Embryonic facial prominence (tissue), 1 donor: ENCODE data around the gene USP40.
"Not testable (repeated sequence)": the region's sequence is repeated elsewhere in the genome, so short reads cannot be mapped to it uniquely, and the experiment has no call there.

Experiments used
- DNase-seq: peaks from one replicate; pipeline ENCODE4 v3.0.0-alpha.2; 2016; ENCODE audit errors: extremely low spot score

USP40 gene, protein sequence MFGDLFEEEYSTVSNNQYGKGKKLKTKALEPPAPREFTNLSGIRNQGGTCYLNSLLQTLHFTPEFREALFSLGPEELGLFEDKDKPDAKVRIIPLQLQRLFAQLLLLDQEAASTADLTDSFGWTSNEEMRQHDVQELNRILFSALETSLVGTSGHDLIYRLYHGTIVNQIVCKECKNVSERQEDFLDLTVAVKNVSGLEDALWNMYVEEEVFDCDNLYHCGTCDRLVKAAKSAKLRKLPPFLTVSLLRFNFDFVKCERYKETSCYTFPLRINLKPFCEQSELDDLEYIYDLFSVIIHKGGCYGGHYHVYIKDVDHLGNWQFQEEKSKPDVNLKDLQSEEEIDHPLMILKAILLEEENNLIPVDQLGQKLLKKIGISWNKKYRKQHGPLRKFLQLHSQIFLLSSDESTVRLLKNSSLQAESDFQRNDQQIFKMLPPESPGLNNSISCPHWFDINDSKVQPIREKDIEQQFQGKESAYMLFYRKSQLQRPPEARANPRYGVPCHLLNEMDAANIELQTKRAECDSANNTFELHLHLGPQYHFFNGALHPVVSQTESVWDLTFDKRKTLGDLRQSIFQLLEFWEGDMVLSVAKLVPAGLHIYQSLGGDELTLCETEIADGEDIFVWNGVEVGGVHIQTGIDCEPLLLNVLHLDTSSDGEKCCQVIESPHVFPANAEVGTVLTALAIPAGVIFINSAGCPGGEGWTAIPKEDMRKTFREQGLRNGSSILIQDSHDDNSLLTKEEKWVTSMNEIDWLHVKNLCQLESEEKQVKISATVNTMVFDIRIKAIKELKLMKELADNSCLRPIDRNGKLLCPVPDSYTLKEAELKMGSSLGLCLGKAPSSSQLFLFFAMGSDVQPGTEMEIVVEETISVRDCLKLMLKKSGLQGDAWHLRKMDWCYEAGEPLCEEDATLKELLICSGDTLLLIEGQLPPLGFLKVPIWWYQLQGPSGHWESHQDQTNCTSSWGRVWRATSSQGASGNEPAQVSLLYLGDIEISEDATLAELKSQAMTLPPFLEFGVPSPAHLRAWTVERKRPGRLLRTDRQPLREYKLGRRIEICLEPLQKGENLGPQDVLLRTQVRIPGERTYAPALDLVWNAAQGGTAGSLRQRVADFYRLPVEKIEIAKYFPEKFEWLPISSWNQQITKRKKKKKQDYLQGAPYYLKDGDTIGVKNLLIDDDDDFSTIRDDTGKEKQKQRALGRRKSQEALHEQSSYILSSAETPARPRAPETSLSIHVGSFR

DNA sequence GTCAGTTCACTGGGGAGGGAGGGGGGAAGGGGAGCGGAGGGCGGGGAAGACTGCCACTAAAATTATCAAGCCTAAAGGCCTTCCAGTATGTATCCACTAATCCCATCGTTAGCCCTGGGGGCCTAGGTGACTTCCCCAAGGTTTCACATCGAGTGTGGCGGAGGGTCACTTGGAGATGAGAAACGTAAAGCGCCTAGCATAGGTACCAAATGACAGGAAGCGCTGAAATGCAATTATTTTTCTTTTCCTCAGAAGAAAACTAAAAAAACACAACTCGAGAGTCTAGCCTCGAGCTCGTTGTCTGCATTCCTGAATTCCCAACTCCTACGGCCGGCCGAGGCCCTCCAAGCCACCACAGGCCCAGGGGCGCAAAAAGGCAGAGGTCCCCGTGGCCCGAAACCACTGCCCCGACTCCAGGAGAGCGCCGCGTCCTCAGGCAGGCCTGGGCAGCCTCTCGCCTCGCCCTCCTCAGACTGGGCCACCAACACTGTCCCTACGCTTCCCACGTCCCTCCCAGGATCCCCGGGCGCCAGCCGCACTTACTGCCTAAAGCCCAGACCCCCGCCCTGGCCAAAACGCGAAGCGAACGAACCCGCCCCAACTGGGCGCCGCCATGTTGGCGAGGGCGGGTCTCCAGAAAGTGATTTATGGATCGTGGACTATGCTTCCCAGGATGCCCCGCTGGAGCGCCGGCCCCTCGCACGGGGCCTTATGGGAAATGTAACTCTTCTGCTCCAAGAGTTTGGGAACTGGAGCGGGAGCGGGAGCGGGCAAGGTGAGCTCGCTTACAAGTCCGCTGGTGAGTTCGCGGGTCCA is at the start of gene USP40:
Gene USP40 (minus strand): TSS at position 642 of the 816 bp plus-strand sequence. CDS start 1,228 bp downstream, outside the sequence.
- peak; percentile 90 for DNase-seq

DNA sequence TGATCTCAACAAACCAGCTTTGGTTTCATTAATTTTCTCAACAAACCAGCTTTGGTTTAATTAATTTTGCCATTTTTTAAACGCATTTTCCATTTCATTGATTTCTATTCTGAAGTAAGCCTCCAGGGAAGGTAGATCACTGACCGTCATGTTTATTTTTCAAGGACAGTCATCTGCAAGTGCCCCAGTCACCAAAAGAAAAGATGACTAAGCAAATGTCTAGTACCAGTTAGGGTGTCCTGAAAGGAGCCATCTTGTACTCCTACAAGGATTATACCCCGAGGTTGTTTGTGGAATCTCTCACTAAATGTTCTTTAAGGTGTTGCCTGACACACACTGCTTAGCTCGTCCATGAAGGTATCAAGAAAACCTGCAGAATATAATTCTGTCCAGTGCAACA is 44.7 kb upstream of the USP40 start:
- DNase-seq = no peak

DNA sequence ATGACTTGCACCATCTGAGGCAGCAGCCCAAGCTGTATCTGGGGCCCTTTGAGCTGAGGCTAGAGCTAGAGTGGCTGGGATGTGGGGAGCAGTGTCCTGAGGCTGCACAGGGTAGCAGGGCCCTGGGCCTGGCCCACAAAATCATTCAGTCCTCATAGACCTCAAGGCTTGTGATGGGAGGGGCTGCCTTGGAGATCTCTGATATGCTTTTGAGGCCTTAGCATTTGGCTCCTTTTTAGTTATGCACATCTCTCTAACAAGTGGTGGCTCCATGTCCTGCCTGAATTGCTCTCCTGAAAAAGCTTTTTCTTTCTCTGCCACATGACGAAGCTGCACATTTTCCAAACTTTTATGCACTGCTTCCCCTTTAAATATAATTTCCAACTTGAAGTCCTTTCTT is 39.1 kb upstream of the USP40 start:
- no peak for DNase-seq

DNA sequence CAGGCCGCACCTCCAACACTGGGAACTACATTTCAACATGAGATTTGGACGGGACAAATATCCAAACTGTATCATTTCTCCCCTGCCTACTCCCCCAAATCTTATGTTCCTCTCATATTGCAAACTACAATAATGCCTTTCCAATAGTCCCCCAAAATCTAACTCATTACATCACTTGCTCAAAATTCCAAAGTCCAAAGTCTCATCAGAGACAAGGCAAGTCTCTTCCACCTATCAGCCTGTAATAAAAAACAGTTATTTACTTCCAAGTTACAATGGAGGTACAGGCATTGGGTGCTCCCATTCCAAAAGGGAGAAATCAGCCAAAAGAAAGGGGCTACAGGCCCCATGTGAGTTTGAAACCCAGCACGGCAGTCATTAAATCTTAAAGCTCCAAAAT is 38.2 kb upstream of the USP40 start:
- DNase-seq = no peak

DNA sequence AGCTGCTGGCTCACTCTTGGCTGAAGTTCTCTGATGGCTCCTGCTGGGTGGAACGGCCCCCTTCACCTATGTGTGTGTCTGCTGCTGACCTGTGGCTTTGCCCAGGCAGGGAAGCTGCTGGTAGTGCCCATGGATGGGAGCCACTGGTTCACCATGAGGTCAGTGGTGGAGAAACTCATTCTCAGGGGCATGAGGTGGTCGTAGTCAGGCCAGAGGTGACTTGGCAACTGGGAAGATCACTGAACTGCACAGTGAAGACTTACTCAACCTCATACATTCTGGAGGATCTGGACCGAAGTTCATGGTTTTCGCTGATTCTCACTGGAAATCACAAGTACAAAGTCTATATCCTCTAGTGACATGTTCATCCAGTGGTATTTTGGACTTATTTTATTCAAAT is 36.9 kb upstream of the USP40 start:
- no peak for DNase-seq

DNA sequence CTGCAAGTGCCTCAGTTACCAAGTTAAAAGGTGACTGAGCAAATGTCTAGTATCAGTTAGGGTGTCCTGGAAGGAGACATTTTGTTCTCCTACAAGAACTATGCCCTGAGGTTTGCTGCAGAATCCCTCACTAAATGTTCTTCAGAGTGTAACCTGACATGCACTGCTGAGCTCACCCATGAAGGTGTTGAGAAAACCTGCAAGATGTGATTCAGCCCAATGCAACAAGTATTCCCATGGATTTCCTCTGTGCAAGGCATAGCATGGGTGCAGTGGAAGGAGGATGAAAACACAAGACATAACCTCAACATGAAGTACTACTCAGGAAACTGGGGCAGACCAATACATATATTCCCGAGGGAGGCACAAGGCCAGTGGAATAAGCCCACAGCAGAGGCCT is 35.5 kb upstream of the USP40 start:
- no peak for DNase-seq

DNA sequence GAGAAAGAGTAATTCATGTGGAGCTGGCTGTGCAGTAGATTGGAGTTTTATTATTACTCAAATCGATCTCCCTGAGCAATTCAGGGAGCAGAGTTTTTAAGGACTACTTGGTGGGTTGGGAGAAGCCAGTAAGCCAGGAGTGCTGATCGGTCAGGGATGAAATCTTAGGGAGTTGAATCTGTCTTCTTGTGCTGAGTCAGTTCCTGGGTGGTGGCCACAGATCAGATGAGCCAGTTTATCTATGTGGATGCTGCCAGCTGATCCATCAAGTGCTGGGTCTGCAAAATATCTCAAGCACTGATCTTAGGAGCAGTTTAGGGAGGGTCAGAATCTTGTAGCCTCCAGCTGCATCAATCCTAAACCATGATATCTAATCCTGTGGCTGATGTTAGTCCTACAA is 33.8 kb upstream of the USP40 start:
- no peak for DNase-seq

DNA sequence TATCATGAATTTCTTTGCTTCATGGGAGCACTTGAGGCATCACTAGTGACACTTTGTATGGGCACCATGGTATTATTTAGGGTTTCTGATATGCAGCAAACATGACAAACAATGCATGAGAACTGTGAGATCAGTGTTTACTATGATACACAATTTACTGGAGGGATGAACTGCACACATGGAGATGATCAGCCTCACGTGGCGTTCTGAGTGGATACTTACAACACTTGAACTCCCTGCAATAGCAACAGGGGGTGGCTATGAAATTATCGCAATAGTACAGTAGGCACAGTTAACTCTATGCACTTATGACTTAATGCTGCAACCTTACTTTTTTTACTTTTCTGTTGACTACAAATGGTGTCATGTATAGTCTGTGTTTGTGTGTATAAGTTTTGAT is 32.4 kb upstream of the USP40 start:
- no peak for DNase-seq

DNA sequence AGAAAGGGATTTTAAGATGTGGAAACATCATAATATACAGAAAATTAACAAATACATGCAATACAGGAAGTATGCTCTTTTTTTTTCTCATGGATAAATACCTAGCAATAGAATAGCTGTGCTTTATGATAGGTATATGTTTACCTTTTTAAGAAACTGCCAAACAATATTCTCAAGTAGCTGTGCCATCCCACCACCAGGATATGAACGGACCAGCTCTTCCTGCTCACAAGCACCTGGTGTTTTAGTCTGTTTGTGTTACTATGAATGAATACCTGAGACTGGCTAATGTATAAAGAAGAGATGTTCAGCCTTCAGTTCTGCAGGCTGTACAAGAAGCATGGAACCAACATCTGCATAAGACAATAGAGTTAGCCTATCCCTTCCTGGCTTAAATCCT is 30.9 kb upstream of the USP40 start:
- no peak for DNase-seq

DNA sequence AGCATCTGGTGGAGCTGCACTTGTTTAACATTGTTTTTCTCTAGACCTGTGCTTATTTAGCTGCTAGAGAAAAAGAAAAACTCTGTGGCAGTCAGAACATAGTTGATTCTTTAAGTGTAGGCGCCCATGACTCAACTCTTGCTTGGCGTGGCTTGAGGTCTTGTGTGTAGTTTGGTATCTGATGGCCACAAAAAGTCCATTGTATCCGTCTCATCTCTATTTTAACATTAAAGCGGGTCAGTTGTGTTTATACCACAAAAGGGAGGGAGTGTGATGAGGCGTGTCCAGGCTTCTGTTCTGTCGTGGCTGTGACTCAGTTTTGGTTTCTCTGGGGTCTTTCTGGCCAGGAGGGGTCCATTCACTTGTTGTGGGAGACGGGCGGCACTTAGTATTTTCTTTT is 26.6 kb upstream of the USP40 start:
- DNase-seq = no peak

DNA sequence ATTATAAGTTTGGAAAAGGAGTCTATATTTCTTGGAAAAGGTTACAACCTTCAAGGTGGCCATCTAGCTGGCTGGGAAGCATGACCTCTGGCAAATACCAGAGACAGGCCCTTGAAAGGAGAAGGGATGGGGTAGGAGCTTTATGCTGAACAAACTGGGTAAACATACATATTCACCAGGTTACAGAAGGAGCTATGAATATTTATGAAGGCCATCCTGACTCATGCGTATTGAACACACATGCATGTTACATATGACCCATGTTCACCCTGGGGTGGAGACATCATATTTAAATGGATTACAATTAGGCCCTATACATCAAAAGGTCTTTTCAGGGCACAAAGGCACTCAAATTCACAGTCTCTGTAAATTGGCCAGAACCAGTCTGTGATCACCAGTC is 26.1 kb upstream of the USP40 start:
- not testable (repeated sequence) for DNase-seq

DNA sequence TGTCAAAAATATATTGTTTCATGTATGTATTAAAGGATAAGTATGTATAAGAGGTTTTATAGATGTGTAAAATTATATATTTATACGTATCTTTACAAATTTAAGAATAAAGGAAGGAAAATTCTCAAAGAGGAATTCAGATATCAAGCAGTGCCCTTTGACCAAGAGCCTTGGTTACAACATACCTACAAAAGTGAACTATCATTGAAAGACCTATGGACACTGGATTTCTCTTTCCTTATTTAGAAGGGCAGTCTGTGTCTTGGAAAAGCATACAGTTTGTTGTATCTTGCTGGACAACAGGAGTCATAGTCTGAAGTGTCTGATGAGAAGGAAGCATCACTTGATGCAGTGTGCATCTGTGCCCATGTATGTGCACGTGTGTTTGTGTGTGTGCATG is 21.8 kb upstream of the USP40 start:
- DNase-seq = no peak

DNA sequence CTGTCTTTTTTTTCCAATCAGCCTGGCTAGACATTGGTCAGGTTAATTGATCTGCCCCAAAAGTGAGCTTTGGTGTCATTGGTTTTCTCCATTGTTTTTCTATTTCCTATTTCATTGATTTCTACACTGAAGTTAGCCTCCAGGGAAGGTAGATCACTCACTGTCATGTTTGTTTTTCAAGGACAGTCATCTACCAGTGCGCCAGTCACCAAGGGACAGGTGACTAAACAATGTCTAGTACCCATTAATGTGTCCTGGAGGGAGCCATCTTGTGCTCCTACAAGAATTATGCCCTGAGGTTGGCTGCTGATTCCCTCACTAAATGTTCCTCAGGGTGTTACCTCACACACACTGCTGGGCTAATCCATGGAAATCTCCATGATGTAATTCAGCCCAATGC is 17.6 kb upstream of the USP40 start:
- DNase-seq = no peak

DNA sequence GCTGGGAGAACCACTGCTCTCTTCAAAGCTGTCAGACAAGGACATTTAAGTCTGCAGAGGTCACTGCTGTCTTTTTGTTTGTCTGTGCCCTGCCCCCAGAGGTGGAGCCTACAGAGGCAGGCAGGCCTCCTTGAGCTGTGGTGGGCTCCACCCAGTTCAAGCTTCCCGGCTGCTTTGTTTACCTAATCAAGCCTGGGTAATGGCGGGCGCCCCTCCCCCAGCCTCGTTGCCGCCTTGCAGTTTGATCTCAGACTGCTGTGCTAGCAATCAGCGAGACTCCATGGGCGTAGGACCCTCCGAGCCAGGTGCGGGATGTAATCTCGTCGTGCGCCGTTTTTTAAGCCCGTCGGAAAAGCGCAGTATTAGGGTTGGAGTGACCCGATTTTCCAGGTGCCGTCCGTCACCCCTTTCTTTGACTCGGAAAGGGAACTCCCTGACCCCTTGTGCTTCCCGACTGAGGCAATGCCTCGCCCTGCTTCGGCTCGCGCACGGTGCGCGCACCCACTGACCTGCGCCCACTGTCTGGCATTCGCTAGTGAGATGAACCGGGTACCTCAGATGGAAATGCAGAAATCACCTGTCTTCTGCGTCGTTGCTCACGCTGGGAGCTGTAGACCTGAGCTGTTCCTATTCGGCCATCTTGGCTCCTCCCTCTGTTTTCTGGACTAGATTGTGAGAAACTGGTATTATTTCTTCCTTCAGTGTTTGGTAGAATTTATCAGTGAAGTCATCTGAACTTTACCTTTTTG is 16.8 kb upstream of the USP40 start:
- DNase-seq = not testable (repeated sequence)

DNA sequence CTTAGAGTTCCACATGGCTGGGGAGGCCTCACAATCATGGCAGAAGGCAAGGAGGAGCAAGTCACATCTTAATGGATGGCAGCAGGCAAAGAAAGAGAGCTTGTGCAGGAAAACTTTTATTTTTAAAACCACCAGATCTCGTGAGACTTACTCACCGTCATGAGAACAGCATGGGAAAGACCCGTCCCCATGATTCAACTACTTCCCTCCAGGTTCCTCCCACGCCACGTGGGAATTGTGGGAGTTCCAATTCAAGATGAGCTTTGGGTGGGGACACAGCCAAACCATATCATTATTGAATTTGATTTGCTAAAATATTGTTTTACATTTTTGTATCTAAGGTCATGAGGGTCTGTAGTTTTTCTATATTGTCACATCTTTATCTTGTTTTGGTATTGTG is 10.8 kb upstream of the USP40 start:
- DNase-seq = not testable (repeated sequence)

DNA sequence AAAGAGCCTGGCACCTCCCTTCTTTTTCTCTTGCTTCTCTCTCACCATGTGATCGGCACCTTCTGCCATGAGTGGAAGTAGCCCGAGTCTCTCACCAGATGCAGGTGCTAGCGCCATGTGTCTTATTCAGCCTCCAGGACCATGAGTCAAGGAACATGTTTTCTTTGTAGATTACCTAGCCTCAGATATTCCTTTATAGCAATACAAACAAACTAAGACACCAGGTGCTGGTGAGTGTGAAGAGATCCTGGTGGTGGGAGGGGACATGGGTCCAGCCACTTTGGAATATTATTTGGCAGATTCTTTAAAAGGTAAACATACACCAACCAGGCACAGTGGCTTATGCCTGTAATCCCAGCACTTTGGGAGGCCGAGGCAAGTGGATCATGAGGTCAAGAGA is 5.9 kb upstream of the USP40 start:
- no peak for DNase-seq

DNA sequence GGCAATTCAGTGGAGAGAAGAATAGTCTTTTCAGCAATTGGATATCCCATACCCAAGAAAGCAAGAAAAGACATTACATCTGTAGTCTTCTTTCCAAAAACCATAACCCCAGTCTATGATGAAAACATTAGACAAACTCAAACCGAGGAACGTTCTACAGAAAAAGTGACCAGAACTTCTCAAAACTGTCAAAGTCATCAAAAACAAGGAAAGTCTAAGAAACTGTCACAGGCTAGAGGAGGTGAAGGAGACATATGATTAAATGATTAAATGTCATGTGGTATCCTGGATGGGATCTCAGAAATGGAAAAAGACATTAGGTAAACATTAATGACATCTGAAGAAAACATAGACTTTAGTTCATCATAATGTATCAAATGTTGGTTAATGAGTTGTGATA is 4.9 kb upstream of the USP40 start:
- no peak for DNase-seq

DNA sequence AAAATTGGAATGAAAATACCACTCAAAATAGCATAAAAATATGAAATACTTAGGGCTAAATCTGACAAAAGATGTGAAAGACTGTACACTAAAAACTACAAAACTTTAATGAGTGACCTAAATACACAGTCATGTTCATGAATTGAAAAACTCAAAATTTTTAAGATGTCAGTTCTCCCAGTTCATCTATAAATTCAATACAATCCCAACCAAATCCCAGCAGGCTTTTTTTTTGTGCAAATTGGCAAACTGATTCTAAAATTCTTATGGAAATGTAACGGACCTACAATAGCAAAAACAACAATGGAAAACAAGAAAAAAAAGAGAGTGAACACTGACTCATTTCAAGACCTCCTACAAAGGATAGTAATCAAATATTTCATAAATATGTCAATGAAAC is 4.4 kb upstream of the USP40 start:
- no peak for DNase-seq

DNA sequence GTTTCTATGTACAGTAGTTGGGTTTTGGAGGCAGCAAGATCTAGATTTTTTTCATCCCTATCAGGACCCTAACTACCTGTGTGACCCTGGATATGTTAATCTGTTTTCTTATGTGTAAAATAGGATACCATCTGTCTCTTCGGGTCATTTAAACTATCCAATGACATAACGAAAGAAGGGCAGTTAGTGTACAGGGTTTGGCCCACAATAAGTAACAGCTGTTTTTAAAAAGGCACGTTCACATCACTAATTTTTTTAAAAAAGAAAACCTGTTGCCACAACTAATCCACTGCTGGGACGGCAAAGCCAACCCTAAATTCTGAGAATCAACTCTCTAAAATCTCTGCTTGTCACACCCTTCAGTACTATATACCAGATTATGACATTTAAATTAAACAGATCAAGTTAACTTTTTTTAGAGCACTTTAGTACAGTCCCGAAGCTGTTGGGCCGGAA is 869 bp downstream of the USP40 start:
- peak; percentile 11 for DNase-seq

DNA sequence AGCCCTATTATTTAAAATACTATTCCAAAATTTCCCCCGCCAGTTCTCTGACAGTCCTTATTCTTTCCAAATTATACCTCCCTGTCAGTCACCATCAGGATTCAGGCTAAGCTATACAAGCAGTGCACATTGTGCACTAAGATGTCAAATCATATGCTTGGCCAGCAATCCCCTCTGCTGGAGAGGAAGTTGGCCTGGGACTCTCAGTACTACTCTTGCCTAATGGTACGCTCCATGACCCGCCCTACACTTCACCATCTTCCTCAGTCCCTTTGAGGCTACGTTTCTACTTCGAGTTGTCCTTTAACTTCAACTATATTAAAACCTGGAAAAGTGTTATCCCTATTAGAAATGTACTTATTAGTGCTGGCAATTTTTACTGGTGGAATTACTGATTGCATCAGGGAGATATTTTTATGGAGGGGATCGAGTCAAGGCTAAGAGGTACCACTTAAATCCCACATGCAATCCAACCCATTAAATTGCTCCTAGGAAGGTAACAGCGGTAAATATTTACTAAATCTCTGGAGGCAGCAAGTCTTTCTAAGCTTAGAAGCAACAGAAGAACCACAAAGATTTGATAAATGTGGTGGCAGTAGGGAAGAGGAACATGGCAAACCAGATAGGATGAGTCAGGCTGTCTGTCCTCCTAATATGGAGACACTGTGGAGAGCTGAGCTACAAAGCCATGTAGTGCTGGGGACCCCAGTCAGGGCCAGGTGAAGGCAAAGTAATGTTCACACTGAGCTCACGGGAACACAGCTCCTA is 2.7 kb downstream of the USP40 start:
- no peak for DNase-seq
